Activated CD4-positive, alpha-beta T cell treated with anti-CD3 and anti-CD28 coated beads, Interleukin-2, amount 50 U/mL, for 16 hours (primary cell): Measurements from ENCODE around the gene PITHD1.
"Not testable (repeated sequence)": the region's sequence is repeated elsewhere in the genome, so short reads cannot be mapped to it uniquely, and the experiment has no call there.

ENCODE experiments used
- DNase-seq: peaks from one replicate; pipeline ENCODE4 v3.0.0-alpha.2; 2020

Gene PITHD1

DNA sequence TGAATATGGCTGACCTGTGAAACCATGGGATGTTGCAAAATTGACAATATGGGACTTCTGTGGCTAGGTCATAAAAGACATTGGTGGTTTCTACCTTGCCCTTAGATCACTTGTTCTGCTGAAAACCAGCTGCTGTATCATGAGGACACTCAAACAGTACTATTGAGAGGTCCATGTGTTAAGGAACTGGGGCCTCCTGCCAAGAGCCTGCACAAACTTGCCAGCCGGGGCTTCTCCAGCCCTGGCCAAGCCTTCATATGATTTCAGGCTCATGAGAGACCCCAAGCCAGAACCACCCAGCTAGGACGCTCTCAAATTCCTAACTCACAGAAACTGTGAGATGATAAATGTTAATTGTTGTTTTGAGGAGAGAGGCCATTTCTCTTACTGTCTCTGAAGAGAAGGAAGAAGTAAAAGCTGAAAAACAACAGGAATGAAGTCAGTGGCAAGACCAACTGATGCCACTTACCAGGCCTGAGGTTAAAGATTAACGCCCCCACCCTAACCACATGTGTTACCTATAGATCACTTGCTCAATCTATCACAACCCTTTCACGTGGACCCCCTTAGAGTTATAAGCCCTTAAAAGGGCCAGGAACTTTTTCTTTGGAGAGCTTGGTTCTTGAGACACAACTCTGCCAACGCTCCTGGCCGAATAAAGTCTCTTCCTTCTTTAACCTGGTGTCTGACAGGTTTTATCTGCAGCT, 3.9 kb upstream of the PITHD1 start:
- no peak for DNase-seq

DNA sequence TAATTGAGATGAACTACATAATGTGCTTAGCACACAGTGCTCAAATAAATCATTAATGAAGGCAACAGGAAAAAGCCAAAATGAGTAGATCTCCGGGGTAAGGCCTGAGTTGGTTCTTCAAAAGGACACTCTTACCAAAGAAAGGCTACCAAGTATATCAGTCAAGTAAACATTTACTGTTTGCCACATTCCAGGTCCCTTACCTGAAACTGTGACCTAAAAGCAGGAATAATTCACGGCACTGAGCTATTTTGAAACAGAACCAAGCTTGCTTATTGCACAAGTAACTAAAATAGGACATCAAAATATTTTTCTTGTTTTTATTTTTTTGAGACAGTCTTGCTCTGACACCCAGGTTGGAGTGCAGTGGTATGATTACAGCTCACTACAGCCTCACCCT, 2.0 kb upstream of the PITHD1 start:
- no peak for DNase-seq

DNA sequence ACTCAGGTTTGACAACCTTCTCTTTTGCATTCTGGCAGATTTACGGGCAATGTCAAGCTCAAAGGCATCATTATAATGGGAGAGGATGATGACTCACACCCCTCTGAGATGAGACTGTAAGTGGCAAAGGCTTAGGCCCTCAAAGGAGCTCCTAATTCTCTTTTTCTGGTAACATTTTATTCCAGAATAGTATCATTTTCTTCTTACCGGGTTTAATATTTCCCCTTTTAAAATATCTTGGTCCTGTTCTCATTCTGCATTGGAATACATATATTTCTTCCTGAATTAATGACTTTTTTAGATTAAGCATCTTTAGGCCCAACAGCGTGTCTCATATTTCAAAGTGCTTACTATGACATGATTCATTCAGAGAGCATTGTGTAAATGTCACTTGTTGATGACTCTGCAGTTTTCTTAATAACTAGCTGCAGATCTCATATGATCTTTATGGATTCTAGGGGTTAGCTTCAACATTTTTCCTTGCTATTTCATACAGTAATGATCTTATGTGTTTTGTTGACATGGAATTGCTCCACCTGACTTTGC, 1.7 kb downstream of the PITHD1 start:
- DNase-seq, result peak; percentile 47

DNA sequence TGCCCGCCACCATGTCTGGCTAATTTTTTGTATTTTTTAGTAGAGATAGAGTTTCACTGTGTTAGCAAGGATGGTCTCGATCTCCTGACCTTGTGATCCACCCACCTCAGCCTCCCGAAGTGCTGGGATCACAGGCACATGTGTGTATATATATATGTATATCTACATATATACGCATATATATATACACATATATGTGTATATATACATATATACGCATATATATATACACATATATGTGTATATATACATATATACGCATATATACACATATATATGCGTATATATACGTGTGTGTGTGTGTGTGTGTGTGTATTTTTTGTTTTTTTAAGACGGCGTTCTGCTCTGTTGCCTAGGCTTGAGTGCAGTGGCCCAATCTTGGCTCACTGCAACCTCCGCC, 4.9 kb downstream of the PITHD1 start:
- not testable (repeated sequence) for DNase-seq

DNA sequence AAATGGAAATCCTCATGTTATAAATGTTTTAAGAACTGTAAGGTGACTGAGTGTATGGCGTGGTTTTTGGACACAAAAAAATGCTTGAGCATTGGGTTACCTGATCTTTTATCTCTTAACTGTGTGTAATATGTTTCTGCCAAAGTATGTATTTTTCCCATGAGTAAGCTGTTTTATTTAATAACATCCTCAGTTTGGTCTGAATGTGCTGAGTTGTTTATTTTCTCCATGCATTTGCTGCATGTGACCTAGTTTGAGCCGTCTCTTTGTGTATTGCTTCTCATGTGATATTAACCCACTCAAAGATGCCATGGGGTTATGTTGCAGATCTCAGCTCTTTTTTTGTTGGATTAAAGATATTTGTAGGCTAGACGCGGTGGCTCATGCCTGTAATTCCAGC, 6.6 kb downstream of the PITHD1 start:
- no peak for DNase-seq

DNA sequence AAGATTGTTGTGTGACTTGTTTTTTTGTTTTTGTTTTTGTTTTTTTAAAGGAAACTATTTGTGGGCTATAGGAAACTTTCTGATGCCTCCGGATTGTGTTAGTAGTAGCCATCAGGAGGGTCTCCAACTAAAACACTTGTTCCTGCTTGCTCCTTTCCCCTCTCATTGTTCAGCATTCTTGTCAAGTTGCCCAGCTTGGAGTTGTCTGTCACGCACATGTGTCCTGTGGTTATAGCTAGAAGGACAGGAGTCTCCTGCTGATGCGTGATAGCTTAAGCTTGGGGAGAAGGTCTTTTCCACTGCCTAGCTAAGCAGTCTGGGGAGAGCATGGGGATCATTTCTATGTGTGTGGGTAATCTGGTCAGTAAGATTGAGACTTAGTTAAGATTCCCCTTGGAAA, 9.5 kb downstream of the PITHD1 start:
- no peak for DNase-seq

DNA sequence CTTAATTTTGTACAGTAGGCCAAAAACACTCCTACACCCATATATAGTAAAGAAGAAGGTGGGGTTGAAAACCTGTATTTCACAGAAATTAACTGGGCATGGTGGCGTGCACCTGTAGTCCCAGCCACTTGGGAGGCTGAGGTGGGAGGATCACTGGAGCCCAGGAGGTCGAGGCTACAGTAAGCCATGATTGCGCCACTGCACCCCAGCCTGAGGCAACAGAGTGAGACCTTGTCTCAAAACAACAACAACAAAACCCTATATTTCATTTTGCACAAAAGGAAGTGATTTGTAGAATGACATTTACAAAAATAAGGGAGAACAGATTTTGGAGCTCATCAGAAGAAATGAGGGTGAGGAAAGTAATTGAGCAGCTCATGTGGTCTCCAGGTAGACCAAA, 10.5 kb downstream of the PITHD1 start:
- no peak for DNase-seq

DNA sequence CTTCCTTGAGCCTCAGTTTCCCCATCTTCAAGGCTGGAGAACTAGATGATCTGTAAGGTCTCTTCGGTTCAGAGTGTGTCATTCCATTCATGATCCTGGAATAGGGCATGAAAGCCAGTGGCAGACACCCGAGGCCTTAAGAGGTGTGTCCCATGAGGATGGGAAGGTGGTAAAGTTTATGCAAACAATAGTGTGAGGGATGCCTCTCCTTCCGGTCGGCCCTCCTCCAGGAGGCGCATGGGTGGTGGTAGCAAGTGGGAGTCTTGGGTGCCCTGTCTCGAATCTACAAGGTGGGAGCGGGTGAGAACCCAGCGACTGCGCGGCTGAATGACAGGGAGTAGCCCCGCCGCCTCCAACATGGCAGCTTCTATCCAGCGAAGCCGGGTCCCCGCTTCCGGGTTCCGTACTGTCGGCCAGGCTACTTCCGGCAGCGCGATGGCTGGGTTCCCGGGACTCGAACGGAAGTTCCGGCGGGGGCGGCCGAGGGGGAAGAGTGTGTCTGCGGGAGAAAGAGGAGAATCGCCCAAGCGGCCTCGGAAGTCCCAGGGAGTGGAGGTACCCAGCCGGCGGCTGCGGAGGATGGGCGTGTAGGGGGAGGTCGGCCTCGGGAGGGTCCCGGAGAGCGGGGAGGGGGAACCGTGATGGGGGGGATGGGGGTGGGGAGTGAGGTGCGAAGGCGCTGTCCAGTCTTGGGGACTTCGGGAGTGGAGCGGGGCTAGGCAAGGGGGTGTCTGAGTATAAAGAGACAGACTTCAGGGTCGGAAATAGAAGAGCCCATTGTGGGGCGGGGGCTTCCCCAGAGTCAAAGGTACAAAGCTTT, 12.7 kb downstream of the PITHD1 start, which contains the start of gene LYPLA2:
TSS of gene LYPLA2 (plus strand) at position 450 of the 820 bp plus-strand sequence. CDS start 1,538 bp downstream, outside the sequence.
- DNase-seq, result peak; percentile 92

DNA sequence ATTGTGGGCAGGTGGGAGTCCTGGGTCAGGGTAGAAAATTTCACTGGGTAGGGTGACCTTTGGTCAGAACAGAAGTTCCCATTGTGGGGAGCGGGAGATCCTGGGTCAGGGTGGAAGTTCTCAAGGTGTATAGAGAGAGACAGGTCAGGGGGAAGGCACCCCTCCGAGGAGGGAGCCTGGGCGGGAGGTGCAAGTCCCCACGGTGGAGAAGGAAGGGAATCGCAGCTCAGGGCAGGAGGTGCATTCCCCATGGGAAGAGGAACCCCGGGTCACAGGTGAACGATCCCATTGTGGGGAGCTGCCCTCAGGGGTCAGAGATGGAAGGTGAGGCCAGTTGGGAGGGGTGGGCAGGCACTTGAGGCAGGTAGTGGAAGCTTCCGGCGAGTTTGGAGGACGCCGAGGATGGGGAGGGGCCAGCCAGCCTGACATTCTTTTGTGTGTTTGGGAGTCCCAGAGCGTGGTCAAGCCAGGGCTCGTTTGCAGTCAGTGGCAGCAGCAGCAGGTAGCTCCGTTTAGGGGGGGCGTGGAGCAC, 13.4 kb downstream of the PITHD1 start:
- DNase-seq, result no peak

DNA sequence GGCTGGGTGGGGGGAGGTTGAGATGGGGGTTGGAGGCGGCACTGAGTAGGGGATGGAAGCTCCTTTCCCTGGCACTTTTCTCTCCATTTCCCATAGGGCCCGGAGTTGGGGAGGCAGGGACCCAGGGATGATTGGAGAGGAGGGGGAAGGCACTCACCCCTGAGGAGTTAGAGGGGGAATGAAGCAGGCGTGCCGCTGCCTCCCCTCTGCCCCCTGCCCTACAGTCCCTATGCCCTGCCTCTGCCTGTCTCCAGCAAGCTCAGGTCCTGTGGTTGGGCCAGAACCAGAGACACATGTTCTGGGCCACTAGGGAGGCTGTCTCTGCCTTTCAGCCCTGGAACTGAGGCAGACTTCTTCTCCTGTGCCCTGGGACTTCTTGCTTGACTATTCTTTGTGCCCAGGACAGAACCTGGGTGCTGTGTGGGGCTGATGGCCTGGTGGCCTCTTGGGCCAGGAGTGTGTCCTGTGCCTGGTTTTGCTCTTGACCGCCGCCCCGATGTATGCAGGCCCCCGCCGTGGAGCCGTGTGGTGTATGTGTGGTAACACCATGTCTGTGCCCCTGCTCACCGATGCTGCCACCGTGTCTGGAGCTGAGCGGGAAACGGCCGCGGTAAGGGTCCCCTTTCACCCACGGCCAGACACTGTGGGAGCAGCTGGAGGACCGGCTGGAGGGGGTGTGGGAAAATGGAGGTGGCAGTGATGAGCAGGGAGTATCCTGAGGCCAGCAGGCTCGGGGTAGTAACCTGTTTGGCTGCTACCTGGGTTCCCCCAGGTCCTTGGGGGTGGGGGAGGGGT, 14.1 kb downstream of the PITHD1 start:
- no peak for DNase-seq

DNA sequence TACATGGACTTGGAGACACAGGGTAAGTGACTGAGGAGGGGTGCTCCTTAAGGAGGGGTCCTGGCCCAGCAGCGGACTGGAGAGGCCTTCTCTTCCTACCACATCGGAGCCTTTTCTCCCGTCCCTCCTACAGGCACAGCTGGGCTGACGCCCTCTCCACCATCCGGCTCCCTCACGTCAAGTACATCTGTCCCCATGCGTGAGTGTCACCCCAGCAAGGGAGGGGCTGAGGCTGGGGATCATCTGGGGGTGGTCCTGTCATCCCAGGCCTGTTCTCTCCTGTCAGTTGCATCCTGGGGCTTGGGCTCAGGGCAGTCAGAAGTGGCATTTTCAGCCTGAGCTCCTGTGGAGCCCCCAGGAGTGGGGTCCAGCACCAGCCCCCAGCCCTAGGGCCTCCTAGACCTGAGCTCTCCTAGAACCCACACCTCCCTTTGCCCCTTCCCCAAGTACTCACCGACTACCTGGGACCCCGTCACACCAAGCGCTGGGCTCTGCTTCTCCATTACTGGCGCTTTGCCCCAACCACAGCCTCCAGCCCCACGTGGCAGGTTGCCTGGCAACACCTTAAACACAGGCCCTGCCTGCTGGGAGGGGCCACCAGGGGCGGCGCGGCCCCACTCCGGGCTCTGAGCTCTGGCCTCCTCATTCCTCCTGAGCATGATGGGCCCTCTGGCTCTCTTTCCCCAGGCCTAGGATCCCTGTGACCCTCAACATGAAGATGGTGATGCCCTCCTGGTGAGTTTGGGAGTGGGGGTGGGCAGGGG, 15.0 kb downstream of the PITHD1 start:
- DNase-seq, result peak; percentile 43

DNA sequence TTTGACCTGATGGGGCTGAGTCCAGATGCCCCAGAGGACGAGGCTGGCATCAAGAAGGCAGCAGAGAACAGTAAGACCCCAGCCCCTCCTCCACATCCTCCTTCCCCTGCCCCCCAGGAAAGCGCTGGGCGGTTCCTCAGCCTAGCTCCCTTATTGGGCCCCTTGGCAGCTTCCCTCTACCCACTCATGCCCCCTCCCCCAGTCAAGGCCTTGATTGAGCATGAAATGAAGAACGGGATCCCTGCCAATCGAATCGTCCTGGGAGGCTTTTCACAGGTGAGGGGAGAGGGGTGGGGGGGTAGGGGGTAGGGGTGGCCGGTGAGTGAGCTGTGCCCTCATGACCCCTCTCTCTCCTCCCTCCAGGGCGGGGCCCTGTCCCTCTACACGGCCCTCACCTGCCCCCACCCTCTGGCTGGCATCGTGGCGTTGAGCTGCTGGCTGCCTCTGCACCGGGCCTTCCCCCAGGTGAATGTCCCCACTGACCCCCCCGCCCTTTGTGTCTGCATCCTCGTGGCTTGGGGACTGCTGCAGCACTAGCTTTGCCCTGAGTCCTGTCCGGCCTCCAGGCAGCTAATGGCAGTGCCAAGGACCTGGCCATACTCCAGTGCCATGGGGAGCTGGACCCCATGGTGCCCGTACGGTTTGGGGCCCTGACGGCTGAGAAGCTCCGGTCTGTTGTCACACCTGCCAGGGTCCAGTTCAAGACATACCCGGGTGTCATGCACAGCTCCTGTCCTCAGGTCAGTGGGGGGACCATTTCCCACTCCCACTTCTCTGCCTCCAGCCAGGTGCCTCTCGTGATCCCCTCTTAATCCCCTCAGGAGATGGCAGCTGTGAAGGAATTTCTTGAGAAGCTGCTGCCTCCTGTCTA, 15.9 kb downstream of the PITHD1 start:
- DNase-seq, result no peak

DNA sequence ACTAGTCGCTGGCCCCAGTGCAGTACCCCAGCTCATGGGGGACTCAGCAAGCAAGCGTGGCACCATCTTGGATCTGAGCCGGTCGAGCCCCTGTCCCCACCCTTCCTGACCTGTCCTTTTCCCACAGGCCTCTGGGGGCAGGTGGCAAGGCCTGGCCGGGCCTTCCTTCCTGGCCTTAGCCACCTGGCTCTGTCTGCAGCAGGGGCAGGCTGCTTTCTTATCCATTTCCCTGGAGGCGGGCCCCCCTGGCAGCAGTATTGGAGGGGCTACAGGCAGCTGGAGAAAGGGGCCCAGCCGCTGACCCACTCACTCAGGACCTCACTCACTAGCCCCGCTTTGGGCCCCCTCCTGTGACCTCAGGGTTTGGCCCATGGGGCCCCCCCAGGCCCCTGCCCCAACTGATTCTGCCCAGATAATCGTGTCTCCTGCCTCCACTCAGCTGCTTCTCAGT, 16.5 kb downstream of the PITHD1 start:
- not testable (repeated sequence) for DNase-seq

DNA sequence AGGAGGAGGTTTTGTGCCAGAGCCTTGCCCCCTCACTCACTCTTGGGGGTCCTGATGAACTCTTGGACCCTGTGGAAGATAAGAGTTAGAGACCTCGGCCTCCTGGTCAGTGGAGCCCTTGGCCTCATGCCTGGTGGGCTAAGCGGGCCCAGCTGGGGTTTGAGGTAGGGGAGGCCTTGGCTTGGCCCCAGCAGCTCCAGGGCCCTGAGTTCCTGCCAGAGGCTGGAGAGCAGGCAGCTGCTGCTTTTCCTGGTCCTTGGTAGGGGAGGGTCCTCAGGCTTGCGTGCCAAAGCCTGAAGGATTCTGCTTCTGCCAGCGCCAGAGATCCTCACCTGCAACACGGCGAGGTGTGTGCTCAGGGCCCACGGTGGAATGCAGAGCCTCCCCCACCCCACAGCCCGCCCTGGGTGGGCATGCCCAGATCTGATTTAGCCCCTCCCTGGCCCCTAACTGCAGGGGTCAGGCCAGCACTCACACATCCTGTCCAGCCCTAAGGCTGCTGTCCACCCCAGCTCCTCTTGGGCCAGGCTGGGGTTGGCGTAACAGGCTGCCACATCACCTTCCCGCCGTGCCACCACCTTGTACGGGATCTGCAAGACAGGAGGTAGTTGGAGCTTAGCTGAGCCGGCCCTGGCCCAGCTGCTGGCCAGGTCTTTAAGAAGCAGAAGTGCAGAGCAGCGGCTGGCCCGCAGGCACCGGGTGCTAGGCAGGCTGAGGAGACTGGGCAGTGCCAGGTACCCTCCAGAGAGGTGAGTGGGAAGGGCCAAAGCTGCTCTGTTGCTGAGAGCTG, 17.7 kb downstream of the PITHD1 start:
- DNase-seq, result no peak

DNA sequence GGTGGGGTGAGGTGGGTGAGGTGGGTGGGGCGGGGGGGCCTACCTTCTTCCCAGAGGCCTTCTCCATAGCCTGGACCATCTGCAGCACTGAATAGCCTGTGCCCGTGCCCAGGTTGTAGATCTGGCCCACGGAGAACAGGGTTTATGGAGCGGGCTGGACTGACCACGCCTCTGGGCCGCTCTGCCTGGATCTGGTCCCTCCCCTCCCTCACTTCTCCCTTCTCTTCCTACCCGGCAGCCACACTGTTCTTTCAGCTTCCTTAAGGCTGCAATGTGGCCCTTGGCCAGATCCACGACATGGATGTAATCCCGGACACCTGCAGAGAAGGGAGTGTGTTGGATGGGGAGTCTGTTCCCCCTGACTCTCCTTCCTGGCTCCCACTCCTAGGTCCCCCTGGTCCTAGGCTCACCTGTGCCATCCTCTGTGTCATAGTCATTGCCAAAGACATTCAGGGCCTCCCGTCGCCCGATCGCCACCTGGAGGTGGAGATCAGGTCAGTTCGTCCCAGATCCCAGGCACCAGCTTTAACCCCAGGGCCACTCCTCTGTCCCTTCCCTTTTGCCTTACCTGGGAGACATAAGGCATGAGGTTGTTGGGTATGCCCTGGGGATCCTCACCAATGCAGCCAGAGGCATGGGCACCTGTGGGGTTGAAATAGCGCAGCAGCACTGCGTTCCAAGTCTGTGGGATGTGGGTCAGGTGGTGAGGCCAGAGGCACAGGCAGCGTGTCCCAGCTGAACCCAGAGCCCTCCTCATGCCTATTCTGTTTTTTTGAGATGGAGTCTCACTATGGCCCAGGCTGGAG, 18.5 kb downstream of the PITHD1 start:
- DNase-seq, result no peak

DNA sequence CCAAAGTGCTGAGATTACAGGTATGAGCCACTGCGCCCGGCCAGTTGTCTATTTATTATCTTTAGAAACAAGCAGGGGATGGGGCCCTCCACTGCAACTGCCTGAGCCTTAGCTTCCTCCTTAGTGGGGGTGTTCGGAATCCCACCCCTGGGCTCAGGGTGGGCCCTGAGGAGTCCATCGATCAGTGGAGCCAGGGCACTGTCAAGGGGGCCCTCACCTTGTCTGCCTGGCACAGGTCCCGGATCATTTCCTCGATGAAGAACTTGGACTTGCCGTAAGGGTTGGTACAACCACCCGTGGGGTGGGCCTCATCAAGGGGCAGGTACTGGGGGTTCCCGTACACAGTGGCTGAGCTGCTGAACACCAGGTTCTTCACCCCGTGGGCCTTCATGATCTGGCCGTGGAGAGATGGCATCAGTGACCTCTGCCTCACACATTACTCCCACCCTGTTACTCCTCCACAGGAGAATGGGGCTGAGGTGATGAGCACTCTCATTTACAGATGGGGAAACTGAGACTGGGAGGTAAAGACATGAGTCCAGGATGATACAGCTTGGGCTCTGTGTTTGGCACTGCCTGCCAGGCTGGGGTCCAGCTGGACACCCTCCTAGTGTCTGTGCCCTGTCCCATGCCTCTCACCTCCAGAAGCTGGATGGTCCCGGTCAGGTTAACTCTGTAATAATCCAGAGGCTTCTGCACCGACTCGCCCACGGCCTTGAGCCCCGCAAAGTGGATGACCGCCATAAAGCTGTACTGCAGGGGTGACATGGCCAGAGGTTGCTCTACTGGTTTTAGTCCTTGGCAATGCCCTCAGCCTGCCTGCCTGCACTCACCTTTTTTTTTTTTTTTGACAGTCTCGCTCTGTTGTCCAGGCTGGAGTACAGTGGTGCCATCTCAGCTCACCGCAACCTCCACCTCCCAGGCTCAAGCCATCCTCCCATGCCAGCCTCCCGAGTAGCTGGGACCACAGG, 19.5 kb downstream of the PITHD1 start:
- DNase-seq, result no peak

DNA sequence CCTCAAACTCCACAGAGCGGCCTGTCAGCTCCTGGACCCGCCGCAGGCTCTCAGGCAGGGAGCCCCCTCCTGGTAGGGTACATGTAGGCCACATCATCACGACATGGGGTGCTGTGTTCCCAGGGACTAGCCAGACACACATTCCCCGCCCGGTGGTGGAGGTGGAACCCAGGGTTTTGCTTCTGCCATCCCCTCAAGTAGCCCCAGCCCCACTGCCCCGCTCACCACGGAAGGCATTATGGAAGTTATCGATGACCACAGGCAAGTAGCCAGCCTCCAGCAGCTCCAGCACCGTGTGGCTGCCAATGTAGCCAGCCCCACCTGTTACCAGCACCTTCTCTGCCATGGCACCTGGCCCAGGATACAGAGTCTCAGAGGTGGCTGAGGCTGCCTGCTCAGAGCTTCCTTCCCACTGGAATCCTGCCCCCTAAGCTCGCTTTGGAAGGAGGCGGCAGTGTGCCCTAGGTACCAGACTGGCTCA, 20.5 kb downstream of the PITHD1 start:
- DNase-seq, result no peak

DNA sequence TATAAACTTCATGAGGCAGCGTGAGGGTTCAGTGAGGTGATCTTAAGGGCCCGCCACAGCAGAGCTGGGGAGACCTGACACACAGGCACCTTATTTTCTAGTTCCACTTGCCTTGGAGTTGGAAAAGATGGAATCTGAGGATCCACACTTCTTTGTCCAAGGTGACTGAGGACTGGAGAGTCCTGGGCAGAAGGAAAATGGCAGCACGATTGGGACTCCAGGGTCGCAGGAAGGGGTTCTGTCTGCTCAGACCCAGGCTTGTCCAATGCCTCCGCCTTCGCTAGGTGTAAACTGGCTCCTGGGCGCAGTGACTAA, 21.0 kb downstream of the PITHD1 start:
- no peak for DNase-seq
